ENCODE results near the gene FREY1. TPM values are rescaled to one million over a fixed set of nuclear protein-coding genes. Genes with fewer than 3 reads are reported as not detected.
A peak's percentile ranks its signal among the peaks of the same experiment; 100 is the strongest.

Gene FREY1
- total and polyA plus RNA-seq, 2 of the 4 experiments (the other 2 are of a cell fraction) = 0.21 TPM; not detected in 1

GRCh38 chr11:45927332-45927683, 20.2 kb upstream of the FREY1 start:
- no TSS peak for BruUV-seq (replicated peaks)

More at GRCh38 chr11:45927332-45927683, 20.2 kb upstream of the FREY1 start:
- Histone ChIP-seq H3K36me3 (ENCODE audit: control insufficient read depth, insufficient read depth, low read length) (peaks cover 12% of the 10 kb centered on the region), H4K91ac (ENCODE audit: insufficient read depth, low read depth, low read length) (no peak overlapping the region), H3K27me3 (ENCODE audit: control insufficient read depth, insufficient read depth, low read length) (peaks cover 34% of the 10 kb centered on the region), H3K9me1 (ENCODE audit: insufficient read depth, low read length) (no peaks in the 10 kb centered on the region), H2AFZ (replicated peaks; ENCODE audit: low read length, poor library complexity) (peak overlapping the region; percentile 23), H2BK20ac (ENCODE audit: low read depth, low read length) (no peak overlapping the region), H4K20me1 (ENCODE audit: insufficient read depth, low read length) (peaks cover 7% of the 10 kb centered on the region), H3K23ac (ENCODE audit: low read depth, low read length) (no peak overlapping the region), H3K56ac (ENCODE audit: extremely low read depth, insufficient read depth, low read length) (no peak overlapping the region), H2BK15ac (ENCODE audit: low read depth, low read length) (no peak overlapping the region), H3K4ac (ENCODE audit: low read depth, low read length) (no peak overlapping the region), H2AK9ac (replicated peaks; ENCODE audit: low read depth, low read length, poor library complexity) (no peak overlapping the region), H3K9ac (ENCODE audit: low read depth, low read length) (no peak overlapping the region), H2AK5ac (ENCODE audit: low read depth, low read length) (no peak overlapping the region), H4K5ac (ENCODE audit: low read depth, low read length) (no peak overlapping the region), H3K14ac (replicated peaks; ENCODE audit: low read depth, low read length) (no peak overlapping the region), H3K18ac (ENCODE audit: low read depth, low read length) (no peak overlapping the region), H3K4me1 (ENCODE audit: control insufficient read depth, insufficient read depth, low read length) (no peaks in the 10 kb centered on the region; the same call in 1 of the 2 replicates), H3K4me2 (ENCODE audit: low read depth, low read length) (no peak overlapping the region), H3K4me3 (ENCODE audit: insufficient read depth, low read depth, low read length) (no peak overlapping the region), H2BK5ac (ENCODE audit: low read depth, low read length, poor library complexity, severe bottlenecking) (no peak overlapping the region), H3K27ac (ENCODE audit: insufficient read depth, low read length) (no peak overlapping the region), H3K9me3 (ENCODE audit: control insufficient read depth, insufficient read depth, low read length) (no peaks in the 10 kb centered on the region), H4K8ac (ENCODE audit: low read depth in 2 of 2, low read length in 2 of 2) (no peak overlapping the region), H3K79me1 (ENCODE audit: low read depth in 1 of 2, low read length in 2 of 2) (no peaks in the 10 kb centered on the region), H2BK120ac (ENCODE audit: low read depth, low read length) (no peak overlapping the region)
- ChIA-PET POLR2A (ENCODE audit: unreplicated experiment) (no interaction called here), CTCF (no interaction called here)
- dilution Hi-C loops (cut with HindIII; ENCODE audit: low sequenced_read_pairs, unreplicated experiment) = no loop called here
- intact Hi-C loops (cut with micrococcal nuclease) = no loop called here
- ATAC-seq (ENCODE audit: low read depth) (no peak), DNase-seq (no peak)
- in situ Hi-C loops (cut with MboI; ENCODE audit: low sequenced_read_pairs) = no loop called here
- TF ChIP-seq RAD21 (IDR thresholded peaks at IDR 0.05; ENCODE audit: low read length) (no peak), FOS (IDR thresholded peaks at IDR 0.05; ENCODE audit: low read depth, low read length) (no peak), ELK1 (IDR thresholded peaks at IDR 0.05; ENCODE audit: borderline replicate concordance, low read depth, low read length) (no peak), NFE2L2 (IDR thresholded peaks at IDR 0.05; ENCODE audit: low read depth, low read length) (no peak), SMC3 (IDR thresholded peaks at IDR 0.05; ENCODE audit: low read depth, low read length) (no peak), USF2 (IDR thresholded peaks at IDR 0.05; ENCODE audit: low read depth, low read length) (no peak), MXI1 (IDR thresholded peaks at IDR 0.05; ENCODE audit: borderline replicate concordance, low read depth, low read length) (no peak), BHLHE40 (IDR thresholded peaks at IDR 0.05; ENCODE audit: low read depth, low read length) (no peak), CTCF (conservative IDR thresholded peaks at IDR 0.05; ENCODE audit: low read depth, low read length) (no peak), POLR2A (IDR thresholded peaks at IDR 0.05; ENCODE audit: low read depth, low read length) (no peak)
- 85% methylated on average over 6 of the region's 15 CpGs; no CpG with 5 or more reads in 1 of the 2 experiments for WGBS, 2 experiments (ENCODE audit: extremely low coverage in 2 of 2, insufficient read length in 1 of 2)
